Measurements from ENCODE around the gene AGBL1.

AGBL1 gene

DNA sequence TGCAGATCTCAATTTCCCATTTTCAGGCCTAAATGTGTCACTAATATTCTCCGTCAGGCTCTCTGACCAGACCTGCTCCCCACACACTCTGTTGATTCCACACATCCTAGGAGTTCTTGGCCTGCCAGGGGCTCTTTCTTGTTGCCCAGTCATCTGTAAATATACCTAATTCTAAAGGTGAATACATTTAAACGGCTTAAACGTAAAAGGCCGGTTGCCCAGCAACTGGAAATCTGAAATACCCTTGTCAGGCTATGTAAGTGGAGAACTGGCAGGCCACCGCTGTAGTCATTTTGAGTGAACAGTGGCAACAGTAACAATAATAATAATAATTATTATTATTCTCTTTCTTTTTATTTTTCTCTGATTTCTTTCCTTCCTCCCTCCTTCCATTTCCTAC lies 302.7 kb downstream of the AGBL1 start:
- no peak overlapping the region for H3K4me3 Mint-ChIP-seq
- H3K4me1 Mint-ChIP-seq (ENCODE audit: low read depth), result no peaks in the 10 kb centered on the region
- DNase-seq, result no peak
- H3K27ac Mint-ChIP-seq, result no peak overlapping the region
- no peaks in the 10 kb centered on the region for H3K36me3 Mint-ChIP-seq (ENCODE audit: low read depth)
- peaks cover 19% of the 10 kb centered on the region for H3K27me3 Mint-ChIP-seq
- H3K9me3 Mint-ChIP-seq, result no peaks in the 10 kb centered on the region

DNA sequence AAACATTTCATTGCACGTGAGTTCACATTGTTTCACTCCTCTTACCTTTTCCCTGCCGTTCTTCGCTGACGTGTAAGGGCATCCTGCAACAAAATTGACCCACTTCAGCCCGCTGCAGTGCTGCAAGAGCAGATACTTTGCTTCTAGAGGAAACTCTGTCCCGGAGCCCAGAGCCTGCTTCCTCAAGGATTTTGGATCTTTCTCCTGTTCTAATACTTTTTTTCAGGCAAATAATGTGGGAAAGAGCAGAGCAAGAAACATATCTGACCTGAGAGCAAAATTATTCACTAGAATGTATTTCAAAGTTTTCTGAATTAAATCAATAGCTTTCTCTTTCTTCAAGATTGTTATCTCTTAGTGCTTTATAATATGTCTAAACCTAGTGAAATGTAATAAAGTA lies 303.9 kb downstream of the AGBL1 start:
- Mint-ChIP-seq H3K27ac (no peak overlapping the region), H3K27me3 (peaks cover 27% of the 10 kb centered on the region), H3K9me3 (no peaks in the 10 kb centered on the region), H3K4me1 (ENCODE audit: low read depth) (no peaks in the 10 kb centered on the region), H3K36me3 (ENCODE audit: low read depth) (no peaks in the 10 kb centered on the region), H3K4me3 (no peak overlapping the region)
- DNase-seq, result no peak

DNA sequence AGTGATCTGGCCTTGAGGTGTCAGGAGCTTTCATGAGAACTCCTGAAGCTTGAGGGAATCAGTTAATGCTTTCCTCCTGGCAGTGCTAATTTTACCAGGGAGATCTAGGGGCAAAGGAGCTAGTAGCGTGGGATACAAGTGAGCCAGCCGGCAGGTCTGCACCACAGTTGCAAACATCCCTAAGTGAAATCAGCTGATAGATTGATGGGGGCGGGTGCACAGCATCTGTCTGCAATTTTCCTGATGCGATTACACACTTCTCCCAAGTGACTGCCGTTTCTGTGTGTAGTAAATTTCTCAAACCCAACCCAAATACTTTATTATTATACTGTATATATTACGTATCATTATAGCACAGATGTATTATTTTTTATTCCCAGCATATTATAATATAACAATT lies 304.5 kb downstream of the AGBL1 start:
- Mint-ChIP-seq H3K27ac (no peak overlapping the region), H3K9me3 (no peaks in the 10 kb centered on the region), H3K4me1 (ENCODE audit: low read depth) (no peaks in the 10 kb centered on the region), H3K27me3 (peaks cover 27% of the 10 kb centered on the region), H3K36me3 (ENCODE audit: low read depth) (no peaks in the 10 kb centered on the region), H3K4me3 (no peak overlapping the region)
- DNase-seq, result no peak

DNA sequence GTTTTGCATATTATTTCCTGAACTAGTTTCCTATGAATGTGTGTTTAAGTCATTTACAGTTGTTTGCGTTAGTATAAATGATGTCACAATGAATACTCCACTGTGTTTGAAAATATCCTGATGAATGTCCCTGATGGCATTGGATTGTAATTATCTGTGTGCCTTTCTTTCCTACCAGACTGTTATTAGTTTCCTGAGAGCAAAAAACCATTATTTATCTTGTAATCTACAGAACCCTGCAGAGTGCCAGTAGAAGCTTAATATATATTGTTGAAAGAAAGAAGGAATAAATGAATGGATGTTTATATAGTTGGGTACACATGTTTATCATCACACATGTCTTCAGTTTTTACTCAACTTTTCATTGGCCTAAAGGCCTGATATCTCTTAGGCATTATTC lies 312.6 kb downstream of the AGBL1 start:
- Mint-ChIP-seq H3K4me1 (ENCODE audit: low read depth) (no peaks in the 10 kb centered on the region), H3K9me3 (no peaks in the 10 kb centered on the region), H3K27ac (no peak overlapping the region), H3K36me3 (ENCODE audit: low read depth) (no peaks in the 10 kb centered on the region), H3K27me3 (peaks cover 13% of the 10 kb centered on the region), H3K4me3 (no peak overlapping the region)
- DNase-seq, result no peak

DNA sequence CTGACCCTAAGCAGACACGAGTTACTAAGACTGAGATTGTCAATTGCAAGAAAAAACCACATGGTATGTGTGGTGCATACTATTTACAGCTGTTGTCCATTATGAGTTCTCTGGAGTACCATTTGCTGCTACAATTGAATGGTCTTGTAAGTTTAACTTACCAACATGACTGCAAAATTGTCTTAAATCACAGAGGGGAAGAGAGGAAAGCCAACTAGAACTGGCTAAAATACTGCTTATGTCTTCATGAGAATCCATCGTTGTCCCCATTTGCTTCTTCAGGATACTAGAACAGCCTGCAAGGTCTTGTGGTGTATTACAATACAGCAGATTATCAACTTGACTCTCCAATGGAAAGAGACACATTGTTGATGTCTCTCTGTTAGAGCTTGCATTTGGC lies 313.2 kb downstream of the AGBL1 start:
- H3K27ac Mint-ChIP-seq, result no peak overlapping the region
- H3K27me3 Mint-ChIP-seq, result peaks cover 9% of the 10 kb centered on the region
- no peak overlapping the region for H3K4me3 Mint-ChIP-seq
- no peak for DNase-seq
- no peaks in the 10 kb centered on the region for H3K36me3 Mint-ChIP-seq (ENCODE audit: low read depth)
- H3K4me1 Mint-ChIP-seq (ENCODE audit: low read depth), result no peaks in the 10 kb centered on the region
- H3K9me3 Mint-ChIP-seq, result no peaks in the 10 kb centered on the region

DNA sequence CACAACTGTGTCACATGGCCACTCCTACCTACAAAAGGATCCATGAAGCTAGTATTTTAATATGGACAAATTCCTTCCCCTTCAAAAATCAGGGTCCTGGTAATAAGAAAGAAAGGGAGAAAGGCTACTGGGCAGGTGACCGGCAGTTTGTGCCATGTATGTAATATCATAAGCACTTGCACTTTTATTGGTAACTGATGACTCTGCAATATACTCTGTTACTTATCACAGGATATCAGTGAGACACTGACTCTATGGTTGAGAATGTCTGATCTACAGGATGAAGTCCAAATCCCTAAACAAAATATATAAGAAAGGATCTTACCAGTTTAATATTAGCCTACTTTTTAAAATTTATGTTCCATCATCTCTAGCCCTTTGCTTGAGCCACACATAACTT lies 315.2 kb downstream of the AGBL1 start:
- no peak overlapping the region for H3K27ac Mint-ChIP-seq
- H3K36me3 Mint-ChIP-seq (ENCODE audit: low read depth), result no peaks in the 10 kb centered on the region
- no peaks in the 10 kb centered on the region for H3K4me1 Mint-ChIP-seq (ENCODE audit: low read depth)

DNA sequence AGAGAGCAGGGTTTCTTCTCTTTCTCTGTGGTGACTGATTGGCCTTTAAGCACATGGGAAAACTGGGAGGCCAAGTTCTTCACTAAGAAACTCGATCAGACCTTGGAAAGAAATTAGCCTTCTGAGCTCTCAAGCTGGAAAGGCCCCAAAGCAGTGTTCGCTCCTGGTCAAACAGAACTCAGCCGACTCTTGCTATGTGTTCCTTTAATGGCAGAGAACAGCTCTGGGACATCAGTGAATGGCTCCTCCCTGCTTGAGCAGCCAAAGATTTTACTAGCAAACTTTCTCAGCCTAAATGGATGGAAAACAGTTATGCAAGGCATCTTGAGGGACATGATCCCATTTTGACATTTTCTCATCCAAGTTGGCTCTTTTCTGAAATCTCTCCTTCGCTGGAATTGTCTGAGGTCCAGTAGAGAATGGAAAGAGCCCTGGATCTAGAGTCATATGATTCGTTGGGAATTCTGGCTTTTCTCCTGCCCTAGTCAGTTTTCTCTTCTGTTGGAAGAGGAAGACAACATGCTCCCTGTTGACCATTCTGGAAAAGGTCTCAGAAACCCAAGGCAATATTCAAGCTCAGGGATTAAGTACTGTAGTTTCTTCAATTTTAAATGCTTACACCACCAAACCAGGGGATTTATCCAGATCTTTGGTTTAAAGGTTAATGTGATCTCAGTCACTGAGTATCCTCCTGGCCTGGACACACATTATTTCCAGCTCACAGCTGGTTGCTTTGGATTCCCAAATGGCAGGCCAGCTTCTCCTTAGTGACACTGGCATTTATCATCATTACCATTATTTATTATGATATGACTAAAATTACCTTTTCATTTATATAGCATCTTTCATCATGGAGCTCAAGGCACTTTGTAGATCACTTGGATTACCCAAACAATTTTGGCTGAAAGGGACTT lies 319.6 kb downstream of the AGBL1 start:
- no peak overlapping the region for H3K27ac Mint-ChIP-seq
- no peaks in the 10 kb centered on the region for H3K4me1 Mint-ChIP-seq (ENCODE audit: low read depth)
- H3K27me3 Mint-ChIP-seq, result peaks cover 3% of the 10 kb centered on the region
- no peak for DNase-seq
- H3K4me3 Mint-ChIP-seq, result no peak overlapping the region
- no peaks in the 10 kb centered on the region for H3K9me3 Mint-ChIP-seq
- H3K36me3 Mint-ChIP-seq (ENCODE audit: low read depth), result no peaks in the 10 kb centered on the region

More for the DNA sequence above, 315.2 kb downstream of the AGBL1 start:
- Mint-ChIP-seq H3K4me3 (no peak overlapping the region), H3K9me3 (no peaks in the 10 kb centered on the region), H3K27me3 (peaks cover 5% of the 10 kb centered on the region)
- no peak for DNase-seq

DNA sequence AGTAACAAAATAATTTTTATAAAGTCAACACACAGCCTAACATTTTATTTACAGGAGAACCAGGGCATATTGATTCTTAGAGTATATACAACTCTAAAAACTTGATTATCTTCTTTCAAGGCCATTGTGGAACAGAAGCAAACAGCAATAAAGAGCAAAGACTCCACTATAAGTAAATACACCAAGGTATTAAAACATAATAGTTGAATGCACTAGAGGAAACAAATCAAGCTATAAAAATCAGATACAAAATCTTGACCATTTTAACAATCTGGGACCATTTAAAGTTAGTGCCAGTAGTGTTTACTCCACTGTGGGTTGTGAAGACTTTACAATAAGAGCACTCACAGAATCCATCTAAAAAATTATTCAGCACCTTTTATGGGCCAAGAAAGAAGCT lies 323.6 kb downstream of the AGBL1 start:
- H3K4me3 Mint-ChIP-seq, result no peak overlapping the region
- no peak for DNase-seq
- H3K36me3 Mint-ChIP-seq (ENCODE audit: low read depth), result no peaks in the 10 kb centered on the region
- H3K4me1 Mint-ChIP-seq (ENCODE audit: low read depth), result no peaks in the 10 kb centered on the region
- H3K27ac Mint-ChIP-seq, result no peak overlapping the region
- no peaks in the 10 kb centered on the region for H3K9me3 Mint-ChIP-seq
- no peaks in the 10 kb centered on the region for H3K27me3 Mint-ChIP-seq

DNA sequence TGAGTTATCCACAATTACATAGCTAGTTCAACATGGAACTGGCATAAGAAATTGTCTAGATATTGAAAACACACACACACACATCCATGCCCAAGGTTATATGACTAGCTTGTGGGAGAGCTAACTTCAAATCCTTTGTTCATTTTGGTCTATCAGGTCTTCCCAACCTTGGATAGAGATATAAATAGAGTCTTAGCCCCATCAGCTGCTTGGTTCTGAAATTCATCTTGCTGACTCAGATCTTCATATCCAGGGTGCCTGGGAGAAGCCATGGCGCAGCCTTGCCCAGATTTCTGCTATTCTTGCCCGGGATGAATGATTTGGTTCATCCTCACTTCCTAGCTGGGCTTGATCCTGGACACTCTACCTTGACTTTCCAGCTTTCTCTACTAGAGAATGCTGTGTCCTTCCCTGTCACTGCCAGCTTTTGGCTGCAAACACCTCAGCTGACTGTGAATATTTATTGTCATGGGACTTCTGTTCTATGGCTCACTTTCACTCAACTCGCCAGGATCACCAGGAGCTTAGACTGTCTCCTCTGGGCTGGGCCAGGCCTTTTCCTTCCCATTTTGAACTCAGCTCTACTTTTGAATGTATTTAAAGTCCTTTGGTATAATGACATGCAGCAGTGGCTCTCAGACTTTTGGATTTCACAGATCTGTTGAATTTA lies 324.4 kb downstream of the AGBL1 start:
- Mint-ChIP-seq H3K9me3 (no peaks in the 10 kb centered on the region), H3K36me3 (ENCODE audit: low read depth) (no peaks in the 10 kb centered on the region), H3K27me3 (peaks cover 1% of the 10 kb centered on the region)

DNA sequence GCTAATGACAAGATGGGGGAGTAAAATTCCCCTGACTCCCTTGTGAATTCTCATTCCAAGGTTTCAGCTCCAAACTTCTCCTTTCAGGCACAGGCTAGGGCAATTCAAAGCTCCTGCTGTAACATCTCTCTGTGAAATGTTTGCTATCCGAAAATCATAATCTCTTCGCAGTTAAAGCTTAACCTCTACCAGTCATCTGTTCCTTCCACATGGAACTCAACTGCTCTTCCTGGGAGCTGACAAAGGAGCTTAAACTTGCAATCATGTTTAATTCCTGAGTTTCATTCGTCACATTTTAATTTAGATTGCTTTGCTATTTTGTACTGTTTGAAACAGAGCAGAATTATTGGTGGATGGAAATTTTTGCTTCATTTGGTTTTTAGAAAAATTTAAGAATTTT lies 328.6 kb downstream of the AGBL1 start:
- no peak overlapping the region for H3K4me3 Mint-ChIP-seq
- H3K4me1 Mint-ChIP-seq (ENCODE audit: low read depth), result no peaks in the 10 kb centered on the region
- H3K27me3 Mint-ChIP-seq, result peaks cover 9% of the 10 kb centered on the region
- DNase-seq, result no peak
- no peaks in the 10 kb centered on the region for H3K36me3 Mint-ChIP-seq (ENCODE audit: low read depth)
- H3K9me3 Mint-ChIP-seq, result no peaks in the 10 kb centered on the region
- H3K27ac Mint-ChIP-seq, result no peak overlapping the region

More for the DNA sequence above, 324.4 kb downstream of the AGBL1 start:
- DNase-seq, result no peak
- H3K4me3 Mint-ChIP-seq, result no peak overlapping the region
- H3K4me1 Mint-ChIP-seq (ENCODE audit: low read depth), result no peaks in the 10 kb centered on the region
- no peak overlapping the region for H3K27ac Mint-ChIP-seq

DNA sequence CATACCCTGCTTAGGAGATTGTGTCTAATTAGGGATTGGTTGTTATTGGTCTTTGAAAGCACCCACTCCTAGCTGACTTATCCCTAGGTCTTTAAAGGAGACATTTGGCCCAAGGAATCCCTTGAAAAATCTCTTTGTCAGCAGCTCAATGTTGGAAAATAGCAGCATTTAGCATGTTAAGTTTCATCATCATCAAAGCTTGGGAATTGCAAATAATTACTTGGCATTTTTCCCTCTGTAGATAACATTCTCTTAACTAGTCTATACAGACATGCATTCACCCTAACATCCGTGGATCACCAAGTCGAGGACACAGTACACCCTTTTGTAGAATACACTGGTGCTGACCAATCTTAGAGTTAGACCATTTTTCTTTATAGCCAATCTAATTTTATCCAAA lies 332.2 kb downstream of the AGBL1 start:
- Mint-ChIP-seq H3K27me3 (peaks cover 9% of the 10 kb centered on the region), H3K9me3 (no peaks in the 10 kb centered on the region), H3K36me3 (ENCODE audit: low read depth) (no peaks in the 10 kb centered on the region), H3K4me1 (ENCODE audit: low read depth) (no peaks in the 10 kb centered on the region), H3K27ac (no peak overlapping the region), H3K4me3 (no peak overlapping the region)
- DNase-seq, result no peak

DNA sequence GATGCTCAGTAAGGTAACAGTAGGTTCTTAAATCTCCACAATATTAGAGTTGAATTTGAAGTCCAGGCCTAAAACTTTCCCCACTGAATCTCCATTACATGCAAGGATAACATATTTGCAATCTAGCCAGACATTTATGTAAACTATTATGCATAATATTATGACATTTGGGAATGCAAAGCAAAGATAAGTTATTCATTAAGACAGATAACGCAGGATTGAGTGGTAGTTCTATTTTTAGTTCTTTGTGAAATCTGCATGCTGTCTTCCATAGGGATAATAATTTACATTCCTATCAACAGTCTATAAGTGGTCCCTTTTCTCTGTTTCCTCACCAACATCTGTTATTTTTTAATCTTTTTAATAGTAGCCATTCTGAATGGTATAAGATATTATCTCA lies 333.5 kb downstream of the AGBL1 start:
- no peak for DNase-seq
- Mint-ChIP-seq H3K4me1 (ENCODE audit: low read depth) (no peaks in the 10 kb centered on the region), H3K9me3 (no peaks in the 10 kb centered on the region), H3K36me3 (ENCODE audit: low read depth) (no peaks in the 10 kb centered on the region), H3K27me3 (peaks cover 9% of the 10 kb centered on the region), H3K4me3 (no peak overlapping the region), H3K27ac (no peak overlapping the region)

DNA sequence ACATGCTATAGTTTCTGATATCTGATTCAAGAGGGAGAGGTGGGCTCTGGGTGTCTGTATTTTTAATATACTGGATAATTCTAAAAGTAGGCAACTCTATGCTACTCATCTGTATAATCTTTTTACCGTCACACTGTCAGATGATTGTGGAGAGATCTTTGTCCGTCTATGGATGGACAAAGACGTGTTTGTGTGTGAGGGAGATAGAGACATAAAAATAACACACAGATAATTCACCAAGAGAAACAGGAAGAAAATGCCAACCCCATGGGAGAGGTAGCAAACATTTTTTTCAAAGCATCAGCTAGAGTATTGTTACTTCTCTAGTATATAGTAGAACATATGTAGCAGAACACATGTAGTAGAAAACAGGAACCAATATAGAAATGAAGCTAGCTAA lies 346.1 kb downstream of the AGBL1 start:
- Mint-ChIP-seq H3K36me3 (ENCODE audit: low read depth) (no peaks in the 10 kb centered on the region), H3K27ac (no peak overlapping the region), H3K27me3 (no peaks in the 10 kb centered on the region), H3K9me3 (peaks cover 11% of the 10 kb centered on the region), H3K4me3 (no peak overlapping the region), H3K4me1 (ENCODE audit: low read depth) (no peaks in the 10 kb centered on the region)
- no peak for DNase-seq

DNA sequence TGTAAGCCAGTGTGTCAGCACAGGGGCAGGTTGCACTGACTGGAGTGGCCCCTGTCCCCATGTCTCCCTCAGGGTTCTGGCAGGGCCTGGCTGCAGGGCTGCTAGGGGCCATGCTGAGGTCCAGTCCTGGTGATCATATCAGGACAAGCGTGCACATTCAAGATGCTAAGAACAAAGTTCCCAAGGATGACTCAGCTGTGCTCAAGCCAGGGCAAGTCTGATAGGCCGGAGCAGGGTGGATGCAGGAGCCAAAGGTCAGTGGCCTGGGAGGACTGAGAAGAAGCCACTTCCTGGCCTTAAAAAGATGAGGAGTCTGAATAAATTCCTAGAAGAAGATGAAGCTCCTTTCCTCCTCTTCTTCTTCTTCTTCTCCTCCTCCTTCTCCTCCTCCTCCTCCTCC lies 353.2 kb downstream of the AGBL1 start:
- DNase-seq, result no peak
- no peaks in the 10 kb centered on the region for H3K36me3 Mint-ChIP-seq (ENCODE audit: low read depth)
- H3K4me3 Mint-ChIP-seq, result no peak overlapping the region
- H3K27me3 Mint-ChIP-seq, result no peaks in the 10 kb centered on the region
- H3K27ac Mint-ChIP-seq, result no peak overlapping the region
- H3K4me1 Mint-ChIP-seq (ENCODE audit: low read depth), result no peaks in the 10 kb centered on the region
- H3K9me3 Mint-ChIP-seq, result no peaks in the 10 kb centered on the region

DNA sequence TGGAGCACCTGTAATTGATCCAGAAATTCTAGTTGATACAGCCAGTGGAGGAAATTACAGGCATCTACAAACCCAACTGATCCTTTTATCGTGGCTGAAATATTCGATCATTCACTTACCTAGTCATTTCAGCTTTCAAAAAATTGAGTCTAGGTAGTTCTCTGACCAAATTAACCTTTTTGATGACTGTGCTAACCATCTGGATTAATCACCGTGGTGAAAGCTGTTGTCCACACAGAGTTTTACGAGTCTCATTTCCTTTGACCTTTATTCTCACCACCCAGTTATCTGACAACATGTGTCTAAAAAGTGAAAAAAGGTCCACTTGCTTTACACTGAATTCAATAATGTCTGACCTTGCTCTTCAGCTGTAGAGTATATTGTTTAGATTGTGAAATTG lies 354.3 kb downstream of the AGBL1 start:
- no peaks in the 10 kb centered on the region for H3K27me3 Mint-ChIP-seq
- H3K36me3 Mint-ChIP-seq (ENCODE audit: low read depth), result no peaks in the 10 kb centered on the region
- no peak overlapping the region for H3K27ac Mint-ChIP-seq
- no peak for DNase-seq
- no peak overlapping the region for H3K4me3 Mint-ChIP-seq
- H3K9me3 Mint-ChIP-seq, result no peaks in the 10 kb centered on the region
- no peaks in the 10 kb centered on the region for H3K4me1 Mint-ChIP-seq (ENCODE audit: low read depth)

All from activated T-cell treated with anti-CD3 and anti-CD28 coated beads, Interleukin-2, amount 50 U/mL, for 24 hours (primary cell).